Neural cell (in vitro differentiated cells): ENCODE measurements around the gene SLC22A31. TPM values are rescaled to one million over a fixed set of nuclear protein-coding genes. Genes with fewer than 3 reads are reported as not detected.

Experiments used
- H2AFZ ChIP-seq: fragments of 200-600, 300-800 bp; sonication (generic), shearing (Covaris generic); 2 replicates; pipeline ENCODE4 v1.6.0; 2014; ENCODE audit warnings: low read depth, mild to moderate bottlenecking, antibody characterized with exemption, low read length, moderate library complexity
- H3F3A ChIP-seq: fragments of 200-600 bp; shearing (Covaris generic); 2 replicates; pipeline ENCODE4 v1.6.1; 2016; ENCODE audit warnings: mild to moderate bottlenecking, moderate library complexity, mixed read lengths, antibody characterized with exemption, low read length; ENCODE audit not compliant: insufficient read depth, poor library complexity, severe bottlenecking
- H3K27ac ChIP-seq: fragments of 200-600, 300-800 bp; sonication (generic), shearing (Covaris generic); 2 replicates; pipeline ENCODE4 v1.5.1; 2014; ENCODE audit warnings: mild to moderate bottlenecking, low read length, moderate library complexity
- H3K27me3 ChIP-seq: fragments of 300-800, 200-600 bp; sonication (generic), shearing (Covaris generic); 2 replicates; pipeline ENCODE4 v1.6.0; 2014; ENCODE audit warnings: mild to moderate bottlenecking, low read depth, low read length, moderate library complexity; ENCODE audit not compliant: insufficient read depth
- H3K36me3 ChIP-seq: fragments of 300-800, 200-600 bp; sonication (generic), shearing (Covaris generic); 2 replicates; pipeline ENCODE4 v1.5.1; 2014; ENCODE audit warnings: mild to moderate bottlenecking, antibody characterized with exemption, low read length, moderate library complexity; ENCODE audit not compliant: insufficient read depth
- H3K4me2 ChIP-seq: fragments of 300-800, 200-600 bp; sonication (generic), shearing (Covaris generic); 2 replicates; pipeline ENCODE4 v1.6.0; 2014; ENCODE audit warnings: mild to moderate bottlenecking, low read length
- H3K4me3 ChIP-seq: fragments of 300-800, 200-600 bp; sonication (generic), shearing (Covaris generic); 2 replicates; pipeline ENCODE4 v1.5.1; 2014; ENCODE audit warnings: mild to moderate bottlenecking, low read length, moderate library complexity
- H3K79me2 ChIP-seq: fragments of 200-600 bp; shearing (Covaris generic); replicated peaks from 2 replicates; pipeline ENCODE4 v1.6.0; 2014; ENCODE audit warnings: mild to moderate bottlenecking, low read length, moderate library complexity; ENCODE audit not compliant: insufficient read depth
- H3K9ac ChIP-seq: fragments of 300-800, 200-600 bp; sonication (generic), shearing (Covaris generic); 2 replicates; pipeline ENCODE4 v1.6.1; 2016; ENCODE audit warnings: mild to moderate bottlenecking, low read length, mixed read lengths
- H3K9me2 ChIP-seq: fragments of 200-600 bp; shearing (Covaris generic); 2 replicates; pipeline ENCODE4 v1.6.1; 2016; ENCODE audit warnings: mild to moderate bottlenecking, low read length, mixed read lengths; ENCODE audit not compliant: insufficient read depth
- H3K9me3 ChIP-seq: fragments of 200-600, 300-800 bp; sonication (generic), shearing (Covaris generic); 2 replicates; pipeline ENCODE4 v1.6.1; 2016; ENCODE audit warnings: mild to moderate bottlenecking, mixed run types, low read length, moderate library complexity, mixed read lengths
- H4K20me1 ChIP-seq: fragments of 200-600 bp; shearing (Covaris generic); 2 replicates; pipeline ENCODE4 v1.6.1; 2016; ENCODE audit warnings: mild to moderate bottlenecking, mixed run types; ENCODE audit not compliant: insufficient read depth
- CTCF ChIP-seq: fragments of 450-650 bp; IDR thresholded peaks from 2 replicates; pipeline ENCODE4 v1.5.1; 2014; ENCODE audit warnings: antibody characterized with exemption, mild to moderate bottlenecking, moderate library complexity; ENCODE audit not compliant: poor library complexity, severe bottlenecking
- EP300 ChIP-seq: fragments of 450-650 bp; conservative IDR thresholded peaks from 2 replicates; pipeline ENCODE4 v1.6.1; 2014; ENCODE audit warnings: antibody characterized with exemption, mild to moderate bottlenecking, moderate library complexity; ENCODE audit not compliant: poor library complexity, severe bottlenecking
- EZH2 ChIP-seq: fragments of 200-600, 300-800 bp; shearing (Covaris generic), sonication (generic); IDR thresholded peaks from 2 replicates; pipeline ENCODE4 v1.6.1; 2014; ENCODE audit warnings: antibody characterized with exemption, low read length, borderline replicate concordance, mild to moderate bottlenecking; ENCODE audit not compliant: insufficient read depth, poor library complexity, severe bottlenecking
- MXI1 ChIP-seq: fragments of 450-650 bp; conservative IDR thresholded peaks from 2 replicates; pipeline ENCODE4 v1.6.1; 2014; ENCODE audit warnings: antibody characterized with exemption, mild to moderate bottlenecking; ENCODE audit not compliant: poor library complexity, severe bottlenecking
- POLR2AphosphoS5 ChIP-seq: IDR thresholded peaks from 2 replicates; pipeline ENCODE4 v1.6.1; 2012
- RAD21 ChIP-seq: fragments of 450-650 bp; conservative IDR thresholded peaks from 2 replicates; pipeline ENCODE4 v1.6.1; 2014; ENCODE audit warnings: antibody characterized with exemption, mild to moderate bottlenecking, moderate library complexity
- SMC3 ChIP-seq: fragments of 450-650 bp; conservative IDR thresholded peaks from 2 replicates; pipeline ENCODE4 v1.6.1; 2014; ENCODE audit warnings: antibody characterized with exemption, mild to moderate bottlenecking, moderate library complexity; ENCODE audit not compliant: poor library complexity
- TAF1 ChIP-seq: IDR thresholded peaks from 2 replicates; pipeline ENCODE4 v1.6.1; 2012; ENCODE audit warnings: low read depth
- polyA plus RNA-seq: library from polyadenylated mRNA; depleted of rRNA; stranded (reverse); fragments of >200 nt; gene quantifications from 2 replicates; pipeline ENCODE4 v1.2.3, GENCODE V29; 2014
- TF ChIP-seq, protein P1 (sequence below): IDR thresholded peaks from 2 replicates; pipeline ENCODE4 v1.6.1; 2012; ENCODE audit warnings: borderline replicate concordance

The SLC22A31 gene
- polyA plus RNA-seq, 1 donor from 2014 or later = not detected

DNA sequence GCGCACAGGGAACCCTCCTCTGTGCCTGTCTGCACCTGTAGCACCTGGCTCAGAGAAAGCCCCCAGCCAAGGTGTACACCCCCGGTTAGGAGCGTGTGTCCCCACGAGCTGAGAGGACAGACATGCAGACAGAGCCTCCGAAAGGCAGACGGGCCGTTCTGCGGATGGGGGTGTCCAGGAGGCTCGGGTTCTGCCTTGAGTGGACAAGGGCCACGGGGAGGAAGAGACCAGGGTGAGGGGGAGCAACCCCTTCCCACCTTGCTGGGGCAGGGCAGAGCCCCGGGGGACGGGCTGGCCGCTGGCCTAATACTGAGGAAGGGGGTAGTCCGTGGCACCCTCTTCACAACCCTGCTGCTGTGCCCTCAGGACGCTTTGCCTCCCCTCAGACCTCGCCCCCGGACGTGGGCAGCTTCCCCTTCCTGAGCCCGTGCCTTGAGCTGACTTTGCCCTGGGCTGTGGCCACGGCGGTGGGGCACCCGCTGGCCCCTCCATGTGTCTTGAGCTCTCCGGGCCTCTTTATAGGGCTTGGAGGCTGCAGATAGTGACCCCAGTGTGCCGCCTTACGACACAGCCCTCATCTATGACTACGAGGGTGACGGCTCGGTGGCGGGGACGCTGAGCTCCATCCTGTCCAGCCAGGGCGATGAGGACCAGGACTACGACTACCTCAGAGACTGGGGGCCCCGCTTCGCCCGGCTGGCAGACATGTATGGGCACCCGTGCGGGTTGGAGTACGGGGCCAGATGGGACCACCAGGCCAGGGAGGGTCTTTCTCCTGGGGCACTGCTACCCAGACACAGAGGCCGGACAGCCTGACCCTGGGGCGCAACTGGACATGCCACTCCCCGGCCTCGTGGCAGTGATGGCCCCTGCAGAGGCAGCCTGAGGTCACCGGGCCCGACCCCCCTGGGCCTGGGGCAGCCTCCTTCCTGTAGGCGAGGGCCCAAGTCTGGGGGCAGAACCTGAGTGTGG is 5.7 kb downstream of the SLC22A31 start:
- Histone ChIP-seq H3F3A (no peaks in the 10 kb centered on the region), H3K79me2 (no peaks in the 10 kb centered on the region), H4K20me1 (no peaks in the 10 kb centered on the region), H3K36me3 (no peaks in the 10 kb centered on the region), H3K27me3 (peaks cover 25% of the 10 kb centered on the region), H3K9me3 (no peaks in the 10 kb centered on the region), H3K27ac (no peak overlapping the region), H3K4me3 (no peak overlapping the region), H3K9ac (no peak overlapping the region), H2AFZ (no peak overlapping the region), H3K4me2 (no peak overlapping the region), H3K9me2 (no peaks in the 10 kb centered on the region)
- no peak for TF ChIP-seq MXI1
- no peak for TF ChIP-seq CTCF
- TF ChIP-seq, protein P1, sequence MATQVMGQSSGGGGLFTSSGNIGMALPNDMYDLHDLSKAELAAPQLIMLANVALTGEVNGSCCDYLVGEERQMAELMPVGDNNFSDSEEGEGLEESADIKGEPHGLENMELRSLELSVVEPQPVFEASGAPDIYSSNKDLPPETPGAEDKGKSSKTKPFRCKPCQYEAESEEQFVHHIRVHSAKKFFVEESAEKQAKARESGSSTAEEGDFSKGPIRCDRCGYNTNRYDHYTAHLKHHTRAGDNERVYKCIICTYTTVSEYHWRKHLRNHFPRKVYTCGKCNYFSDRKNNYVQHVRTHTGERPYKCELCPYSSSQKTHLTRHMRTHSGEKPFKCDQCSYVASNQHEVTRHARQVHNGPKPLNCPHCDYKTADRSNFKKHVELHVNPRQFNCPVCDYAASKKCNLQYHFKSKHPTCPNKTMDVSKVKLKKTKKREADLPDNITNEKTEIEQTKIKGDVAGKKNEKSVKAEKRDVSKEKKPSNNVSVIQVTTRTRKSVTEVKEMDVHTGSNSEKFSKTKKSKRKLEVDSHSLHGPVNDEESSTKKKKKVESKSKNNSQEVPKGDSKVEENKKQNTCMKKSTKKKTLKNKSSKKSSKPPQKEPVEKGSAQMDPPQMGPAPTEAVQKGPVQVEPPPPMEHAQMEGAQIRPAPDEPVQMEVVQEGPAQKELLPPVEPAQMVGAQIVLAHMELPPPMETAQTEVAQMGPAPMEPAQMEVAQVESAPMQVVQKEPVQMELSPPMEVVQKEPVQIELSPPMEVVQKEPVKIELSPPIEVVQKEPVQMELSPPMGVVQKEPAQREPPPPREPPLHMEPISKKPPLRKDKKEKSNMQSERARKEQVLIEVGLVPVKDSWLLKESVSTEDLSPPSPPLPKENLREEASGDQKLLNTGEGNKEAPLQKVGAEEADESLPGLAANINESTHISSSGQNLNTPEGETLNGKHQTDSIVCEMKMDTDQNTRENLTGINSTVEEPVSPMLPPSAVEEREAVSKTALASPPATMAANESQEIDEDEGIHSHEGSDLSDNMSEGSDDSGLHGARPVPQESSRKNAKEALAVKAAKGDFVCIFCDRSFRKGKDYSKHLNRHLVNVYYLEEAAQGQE = no peak
- TF ChIP-seq TAF1 = no peak
- no peak for TF ChIP-seq EZH2
- no peak for TF ChIP-seq POLR2AphosphoS5
- no peak for TF ChIP-seq SMC3
- no peak for TF ChIP-seq RAD21
- no peak for TF ChIP-seq EP300

DNA sequence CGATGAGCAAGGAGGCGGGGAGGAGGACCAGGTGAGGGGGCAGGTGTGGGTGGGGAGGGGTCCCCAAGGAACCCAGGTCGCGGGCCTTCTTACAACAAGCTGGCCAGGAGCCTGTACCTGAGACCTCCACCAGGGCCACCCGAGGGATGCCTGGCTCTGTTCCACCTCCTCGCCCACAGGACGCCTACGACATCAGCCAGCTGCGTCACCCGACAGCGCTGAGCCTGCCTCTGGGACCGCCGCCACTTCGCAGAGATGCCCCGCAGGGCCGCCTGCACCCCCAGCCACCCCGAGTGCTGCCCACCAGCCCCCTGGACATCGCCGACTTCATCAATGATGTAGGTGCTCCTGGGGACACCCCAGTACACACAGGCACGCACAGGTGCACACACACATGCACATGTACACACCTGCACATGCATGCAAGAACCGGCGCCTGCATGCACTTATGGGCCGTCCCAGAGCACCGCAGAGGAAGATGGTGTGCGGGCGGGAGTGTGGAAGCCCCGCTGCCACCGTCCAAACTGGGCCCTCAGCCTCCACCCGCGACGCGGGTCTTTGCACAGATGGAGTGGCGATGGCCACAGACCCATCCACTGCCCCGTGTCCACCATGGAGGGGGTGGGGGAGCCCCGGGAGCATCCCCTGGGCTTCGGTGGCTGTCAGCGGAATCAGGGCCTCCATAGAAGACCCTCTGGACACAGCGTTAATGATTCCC is 6.6 kb downstream of the SLC22A31 start:
- no peak overlapping the region for H3K4me3 ChIP-seq
- H3F3A ChIP-seq = no peaks in the 10 kb centered on the region
- H3K9me2 ChIP-seq = no peaks in the 10 kb centered on the region
- no peaks in the 10 kb centered on the region for H4K20me1 ChIP-seq
- no peak overlapping the region for H3K27ac ChIP-seq
- no peaks in the 10 kb centered on the region for H3K79me2 ChIP-seq
- no peak overlapping the region for H2AFZ ChIP-seq
- no peak overlapping the region for H3K4me2 ChIP-seq
- H3K9me3 ChIP-seq = no peaks in the 10 kb centered on the region
- H3K27me3 ChIP-seq = peaks cover 21% of the 10 kb centered on the region
- TF ChIP-seq SMC3 = no peak
- TF ChIP-seq EZH2 = no peak
- no peak for TF ChIP-seq RAD21
- no peak for TF ChIP-seq EP300
- no peak for TF ChIP-seq MXI1
- no peak for TF ChIP-seq CTCF
- TF ChIP-seq, protein P1 = no peak
- TF ChIP-seq TAF1 = no peak
- no peak for TF ChIP-seq POLR2AphosphoS5
- no peak overlapping the region for H3K9ac ChIP-seq
- H3K36me3 ChIP-seq = no peaks in the 10 kb centered on the region
